ENCODE measurements around the gene ONECUT3.
"Not testable (repeated sequence)": the region's sequence is repeated elsewhere in the genome, so short reads cannot be mapped to it uniquely, and the experiment has no call there.

ONECUT3 gene

DNA sequence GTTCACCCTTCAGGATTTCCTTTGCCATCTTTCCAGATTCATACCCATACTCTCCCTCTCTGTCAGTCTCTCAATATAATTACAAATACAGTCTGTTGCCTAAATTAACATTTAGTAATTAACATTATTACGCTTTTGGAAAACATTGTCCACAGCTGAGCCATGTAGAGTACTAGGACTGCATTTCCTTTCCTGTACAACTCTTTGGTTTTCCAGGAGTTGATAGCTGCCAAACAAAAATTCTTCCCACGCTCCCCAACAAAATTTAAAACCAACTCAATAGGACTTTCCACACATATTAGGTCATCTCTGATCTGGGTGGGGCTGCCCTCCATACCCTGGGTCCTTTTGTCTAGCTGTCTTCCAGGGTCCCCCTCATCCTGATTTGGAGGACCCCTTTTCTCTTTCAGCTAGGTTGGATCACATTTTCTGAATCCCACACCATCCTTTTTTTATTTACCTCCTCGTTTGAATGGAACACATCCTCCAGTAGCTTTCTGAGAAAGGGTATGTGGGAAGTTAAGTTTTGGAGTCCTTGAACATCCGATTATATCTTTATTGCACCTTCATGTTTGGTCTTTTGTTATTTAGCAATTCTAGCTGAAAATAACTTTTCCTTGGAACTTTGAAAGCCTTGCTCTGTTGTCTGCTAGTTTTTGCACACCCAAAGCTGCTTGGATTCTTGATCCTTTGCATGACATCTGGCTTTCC lies 17.7 kb downstream of the ONECUT3 start:
- DNase-seq = no peak

DNA sequence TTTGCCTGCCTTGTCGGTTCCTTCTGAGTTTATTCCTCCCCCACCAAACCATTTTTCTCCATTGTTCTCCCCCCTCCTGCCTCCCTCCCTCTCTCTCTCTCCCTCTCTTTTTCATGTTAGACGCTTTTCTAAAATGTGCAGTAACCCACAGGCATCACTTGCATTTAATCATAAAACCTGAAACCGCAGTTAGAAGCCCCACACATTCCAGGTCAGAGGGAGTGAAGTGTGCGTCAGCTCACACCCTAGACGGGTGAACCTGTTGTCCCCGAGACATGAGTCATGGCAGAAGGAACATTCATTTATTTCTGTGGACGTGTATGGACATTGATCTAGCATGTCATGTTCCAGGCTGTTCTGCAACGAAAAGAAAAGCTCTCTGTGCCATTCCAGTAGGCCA lies 19.9 kb downstream of the ONECUT3 start:
- DNase-seq = no peak

DNA sequence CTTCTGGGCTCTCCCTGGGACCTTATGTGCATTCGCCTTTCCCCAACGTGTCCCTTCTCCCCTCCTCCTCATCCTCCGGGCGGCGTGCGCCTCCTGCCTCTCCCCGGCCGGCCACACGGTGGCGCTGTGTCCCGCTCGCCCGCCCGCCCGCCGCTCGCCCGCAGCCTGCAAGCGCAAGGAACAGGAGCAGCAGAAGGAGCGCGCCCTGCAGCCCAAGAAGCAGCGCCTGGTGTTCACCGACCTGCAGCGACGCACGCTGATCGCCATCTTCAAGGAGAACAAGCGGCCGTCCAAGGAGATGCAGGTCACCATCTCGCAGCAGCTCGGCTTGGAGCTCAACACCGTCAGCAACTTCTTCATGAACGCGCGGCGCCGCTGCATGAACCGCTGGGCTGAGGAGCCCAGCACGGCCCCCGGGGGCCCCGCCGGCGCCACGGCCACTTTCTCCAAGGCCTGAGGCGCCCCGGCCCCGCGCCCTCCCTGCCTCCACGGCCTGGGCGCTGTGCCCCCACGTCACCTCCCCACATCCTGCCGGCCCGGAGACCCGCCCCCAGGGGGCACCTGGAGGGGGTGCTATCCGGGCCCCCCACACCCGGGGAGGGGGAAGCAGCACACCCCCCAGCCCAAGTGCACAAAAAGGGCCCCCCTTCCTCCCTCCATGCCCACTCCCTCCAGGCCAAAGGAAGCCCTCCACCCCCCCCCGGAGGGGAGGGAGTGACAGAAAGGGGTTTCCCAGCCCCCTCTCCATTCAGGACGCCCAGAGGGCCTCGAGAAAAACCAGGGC lies 21.9 kb downstream of the ONECUT3 start:
- no peak for DNase-seq

DNA sequence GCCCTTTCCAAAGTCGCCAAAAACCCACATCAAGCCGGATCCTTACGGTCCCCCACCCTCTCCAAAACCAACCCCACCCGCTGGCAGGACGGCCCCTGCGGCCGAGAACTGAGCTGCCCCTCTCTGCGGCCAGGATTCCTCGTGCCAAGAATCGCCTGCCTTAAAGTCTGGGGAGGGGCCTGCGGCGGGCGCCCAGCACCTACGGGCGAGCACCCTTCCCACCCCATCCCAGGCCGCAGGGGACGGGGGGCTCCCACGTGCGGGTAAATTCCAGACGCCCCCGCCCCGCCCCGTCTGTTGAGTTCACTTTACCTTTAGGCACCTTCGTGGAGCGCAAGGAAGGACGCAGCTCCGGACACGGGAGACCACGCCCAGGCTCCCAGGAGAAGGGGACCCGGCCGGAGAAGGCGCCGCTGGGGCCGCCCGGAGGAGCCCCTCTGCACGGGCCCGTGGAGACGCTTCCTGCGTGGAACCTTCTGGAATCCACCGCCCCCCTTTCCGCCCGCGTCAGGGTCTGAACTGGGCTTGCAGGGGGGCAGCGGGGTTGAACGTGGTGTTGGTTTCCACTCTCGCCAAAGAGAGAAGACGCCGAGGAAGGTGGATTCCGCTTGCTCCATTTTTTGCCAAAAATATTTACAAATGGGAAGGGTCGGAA lies 22.8 kb downstream of the ONECUT3 start:
- no peak for DNase-seq

DNA sequence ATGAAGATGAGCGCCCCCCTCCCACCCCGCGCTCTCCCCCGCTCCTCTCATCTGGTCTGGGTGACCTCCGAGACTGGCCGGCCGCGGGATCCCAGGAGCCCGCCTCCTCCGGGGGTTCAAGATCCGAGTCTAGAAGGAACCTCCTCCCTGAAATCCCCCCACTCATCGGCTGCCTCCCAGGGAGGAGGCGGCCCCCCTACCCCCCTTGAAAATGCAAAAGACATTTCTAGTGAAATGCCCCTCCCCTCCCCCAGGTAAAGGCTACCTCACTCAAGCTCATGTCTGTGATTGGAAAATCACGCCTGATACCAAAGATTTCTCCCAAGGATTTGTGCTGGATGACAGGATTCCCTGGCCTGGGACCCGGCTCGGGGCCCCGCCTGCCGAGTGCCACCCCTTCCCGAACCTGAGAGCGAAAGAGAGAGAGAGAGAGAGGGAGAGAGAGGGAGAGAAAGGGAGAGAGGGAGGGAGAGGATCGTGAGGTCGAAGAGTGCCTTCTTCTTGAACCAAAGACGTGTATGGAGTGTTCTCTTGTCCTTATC lies 23.4 kb downstream of the ONECUT3 start:
- no peak for DNase-seq

DNA sequence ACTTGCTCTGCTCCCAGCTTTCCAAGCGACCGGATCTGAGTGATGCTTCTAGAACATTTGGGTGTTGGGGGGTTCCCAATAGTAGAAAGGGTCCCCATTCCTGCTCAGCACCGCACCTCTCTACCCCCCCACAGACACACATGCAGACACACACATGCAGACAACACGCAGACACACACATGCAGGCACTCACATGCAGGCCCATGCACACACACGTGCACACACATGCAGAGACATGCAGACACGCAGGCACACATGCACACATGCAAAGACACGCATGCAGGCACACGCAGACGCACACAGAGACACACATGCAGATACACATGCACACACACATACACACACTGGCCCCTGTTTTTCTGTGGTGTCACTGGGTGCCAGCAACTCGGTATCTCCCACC lies 23.8 kb downstream of the ONECUT3 start:
- no peak for DNase-seq

DNA sequence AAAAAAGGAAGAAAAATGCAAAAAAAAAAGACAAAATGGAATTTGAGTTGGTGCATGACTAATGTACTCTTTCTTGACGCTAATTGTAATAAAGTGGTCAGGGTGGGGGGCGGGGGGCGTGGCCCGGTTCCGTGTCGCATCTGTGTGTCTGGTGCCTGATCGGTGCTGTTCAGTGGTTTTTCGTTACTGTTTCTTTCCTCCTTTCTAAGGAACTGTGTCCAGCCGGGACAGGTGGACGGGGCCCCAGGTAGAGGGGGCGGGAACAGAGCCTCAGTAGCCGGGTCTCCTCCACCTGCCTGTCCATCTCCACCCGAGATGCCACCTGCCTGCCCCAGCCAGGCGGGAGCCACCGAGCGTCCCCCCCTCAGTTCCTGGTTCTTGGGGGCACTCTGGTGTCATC lies 26.3 kb downstream of the ONECUT3 start:
- DNase-seq = no peak

DNA sequence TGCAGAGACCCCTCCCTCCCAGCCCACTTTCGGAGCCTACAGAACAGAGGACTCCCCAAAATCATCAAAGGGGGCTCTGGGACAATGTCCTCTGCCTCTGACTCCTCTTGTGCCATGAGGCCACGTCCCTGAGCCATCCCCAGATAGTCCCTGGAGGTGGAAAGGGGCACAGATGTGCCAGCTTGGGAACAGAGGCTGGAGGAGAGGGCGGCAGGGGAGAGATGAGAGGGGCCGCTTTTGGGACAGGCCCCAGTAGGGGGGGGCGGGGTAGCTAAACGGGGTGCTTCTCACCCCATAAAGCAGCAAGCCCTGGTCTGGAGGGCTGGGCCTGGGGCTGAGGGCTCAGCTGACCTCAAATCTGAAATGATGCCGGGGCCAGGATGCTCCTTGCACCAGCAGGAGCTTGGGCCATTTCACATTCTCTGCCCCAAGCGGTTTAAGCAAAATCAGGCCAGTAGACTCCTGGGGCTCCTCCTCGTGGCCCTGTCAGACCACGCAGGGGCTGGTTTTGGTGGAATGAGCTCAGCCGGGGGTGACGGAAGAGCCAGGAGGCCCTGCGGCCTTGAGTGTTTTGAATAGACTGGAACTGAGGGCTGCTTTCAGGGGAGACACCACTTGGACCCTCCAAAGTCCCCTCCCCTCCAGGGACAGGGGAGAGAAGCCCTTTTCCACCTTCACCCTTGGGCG lies 27.1 kb downstream of the ONECUT3 start:
- no peak for DNase-seq

DNA sequence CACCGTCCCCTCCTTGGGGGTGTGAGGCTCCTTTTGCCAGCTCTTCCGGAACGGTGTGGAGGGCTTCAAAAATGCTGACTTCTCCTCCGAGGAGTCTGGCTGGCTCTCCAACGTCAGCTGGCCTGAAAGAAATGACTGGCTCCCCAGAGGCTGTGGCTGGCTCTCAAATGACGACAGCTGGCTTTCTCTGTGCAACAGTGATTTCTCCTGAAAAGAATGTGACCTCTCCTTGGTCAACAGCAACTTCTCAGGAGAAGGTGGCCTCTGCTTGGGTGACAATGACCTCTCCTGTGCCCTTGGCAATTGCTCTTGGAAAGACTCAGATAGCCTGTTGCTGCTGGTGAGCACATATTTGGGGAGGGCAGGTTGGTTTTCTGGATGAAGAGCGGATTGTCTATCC lies 29.2 kb downstream of the ONECUT3 start:
- no peak for DNase-seq

DNA sequence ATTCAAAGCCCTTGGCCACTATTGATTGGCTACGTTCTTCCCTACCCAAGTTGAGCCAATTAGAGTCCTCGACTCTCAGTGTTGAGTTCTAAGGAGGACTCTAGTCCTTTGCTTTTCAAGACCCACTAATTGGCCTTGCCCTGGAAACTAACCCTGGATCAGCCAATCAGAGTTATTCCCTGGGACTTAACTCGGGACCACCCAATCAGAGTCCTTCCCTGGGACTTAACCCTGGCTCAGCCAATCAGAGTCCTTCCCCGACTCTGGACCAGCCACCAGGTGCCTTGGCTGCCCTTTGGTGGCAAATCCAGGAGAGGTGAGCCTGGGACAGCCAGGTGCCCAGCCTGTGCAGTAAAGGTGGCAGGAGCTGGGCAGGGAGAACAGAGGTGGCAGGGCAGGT lies 30.0 kb downstream of the ONECUT3 start:
- DNase-seq = no peak

DNA sequence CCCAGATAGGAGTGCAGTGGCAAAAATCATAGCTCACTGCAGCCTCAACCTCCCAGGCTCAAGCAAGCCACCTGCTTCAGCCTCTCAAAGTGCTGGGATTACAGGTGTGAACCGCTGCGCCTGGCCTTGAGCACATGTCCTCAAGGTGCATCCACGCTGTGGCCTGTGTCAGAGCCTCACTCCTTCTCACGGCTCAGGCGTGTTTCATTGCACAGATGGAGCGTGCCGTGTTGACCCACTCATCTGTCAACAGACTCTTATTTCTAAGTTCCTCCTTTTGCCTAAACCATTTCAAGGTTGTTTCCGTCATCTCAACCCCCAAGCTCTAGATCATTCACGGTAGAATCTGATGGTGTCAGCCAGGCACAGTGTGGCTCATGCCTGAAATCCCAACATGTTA lies 30.6 kb downstream of the ONECUT3 start:
- DNase-seq = no peak

DNA sequence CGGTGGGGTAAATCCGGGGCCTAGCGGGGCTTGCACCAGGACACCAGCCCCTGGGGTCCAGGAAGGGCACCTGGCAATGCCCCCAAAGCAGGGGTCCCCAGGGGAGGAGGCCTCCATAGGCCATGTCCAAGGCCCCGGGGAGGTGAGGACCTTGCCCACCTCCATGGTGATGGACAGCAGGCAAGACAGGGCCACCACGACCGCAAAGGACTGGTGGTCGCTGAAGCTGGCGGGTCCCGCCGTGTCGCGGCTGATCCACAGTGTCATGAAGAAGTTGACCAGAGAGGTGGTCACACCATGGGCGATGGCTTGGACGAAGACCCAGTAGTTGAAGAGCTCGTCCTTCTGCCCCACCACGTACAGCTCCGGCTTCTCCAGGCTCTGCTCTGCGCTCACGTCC lies 32.0 kb downstream of the ONECUT3 start:
- DNase-seq = no peak

DNA sequence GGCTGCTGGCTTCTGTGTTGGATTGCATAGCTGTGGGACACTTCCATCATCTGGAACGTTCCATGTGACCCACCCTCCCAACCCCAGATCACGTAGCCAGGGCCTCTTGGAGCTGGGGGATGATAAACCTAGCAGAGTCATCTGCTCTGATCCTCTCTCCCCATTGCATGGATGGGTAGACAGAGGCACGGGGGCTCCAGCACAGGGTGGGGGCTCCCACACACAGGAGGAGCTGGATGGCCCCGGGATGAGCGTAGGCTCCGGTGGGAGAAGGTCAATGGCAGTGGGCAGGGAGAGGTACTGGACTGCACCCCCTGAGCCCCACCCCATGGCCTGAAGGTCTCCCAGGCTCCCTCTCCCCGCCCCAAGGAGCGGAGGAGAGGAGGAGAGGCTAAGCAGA lies 33.4 kb downstream of the ONECUT3 start:
- no peak for DNase-seq

DNA sequence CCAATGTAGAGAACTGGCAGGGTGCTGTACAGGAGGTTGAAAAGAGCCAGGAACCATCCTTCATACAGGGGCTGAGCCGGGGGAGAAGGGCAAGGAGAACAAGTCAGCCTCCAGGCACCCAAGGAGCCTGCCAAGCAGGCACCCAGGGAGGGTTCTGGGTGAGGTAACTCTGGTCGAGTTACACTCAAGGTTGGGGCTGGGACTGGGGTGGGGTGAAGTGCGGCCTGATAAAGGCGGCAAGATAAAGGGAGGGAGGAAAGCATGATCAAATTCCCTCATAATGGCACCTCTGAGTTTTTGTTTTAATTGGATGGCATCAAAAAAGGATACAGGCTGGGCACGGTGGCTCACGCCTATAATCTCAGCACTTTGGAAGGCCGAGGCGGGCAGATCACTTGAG lies 33.8 kb downstream of the ONECUT3 start:
- no peak for DNase-seq

DNA sequence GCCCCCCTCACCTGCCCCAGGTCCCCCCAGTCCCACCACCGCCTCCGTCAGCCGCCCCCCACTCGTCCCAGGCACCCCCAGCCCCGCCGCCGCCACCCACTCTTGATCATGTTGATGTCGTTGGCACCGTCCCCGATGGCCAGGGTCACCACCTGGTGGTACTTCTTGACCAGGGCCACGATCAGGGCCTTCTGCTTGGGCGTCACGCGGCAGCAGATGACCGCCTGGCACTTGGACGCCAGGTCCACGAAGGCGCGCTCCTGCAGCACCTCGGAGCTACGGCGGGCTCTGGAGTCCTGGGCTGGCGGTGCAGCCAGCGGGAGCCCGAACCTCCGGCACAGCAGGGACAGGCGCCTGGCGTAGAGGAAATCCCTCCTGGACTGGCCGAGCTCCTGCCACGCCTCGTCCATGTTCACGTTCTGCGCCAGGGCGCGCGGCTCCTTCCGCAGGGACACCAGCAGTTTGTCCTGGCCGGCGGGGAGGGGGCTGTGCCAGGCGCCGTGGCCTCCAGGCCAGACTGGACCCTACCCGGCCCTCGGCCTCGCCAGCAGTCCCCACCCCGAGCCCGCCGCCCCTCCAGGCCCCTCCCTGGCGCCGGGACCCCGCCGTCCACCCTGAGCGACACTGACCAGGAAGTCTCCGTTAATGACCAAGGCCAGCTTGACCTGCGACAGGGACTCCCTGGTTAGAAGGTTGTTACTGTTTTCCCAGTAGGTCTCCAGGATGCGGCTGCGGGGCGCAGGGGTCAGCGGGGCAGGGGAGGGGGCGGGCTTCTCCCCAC lies 36.1 kb downstream of the ONECUT3 start:
- DNase-seq = no peak

DNA sequence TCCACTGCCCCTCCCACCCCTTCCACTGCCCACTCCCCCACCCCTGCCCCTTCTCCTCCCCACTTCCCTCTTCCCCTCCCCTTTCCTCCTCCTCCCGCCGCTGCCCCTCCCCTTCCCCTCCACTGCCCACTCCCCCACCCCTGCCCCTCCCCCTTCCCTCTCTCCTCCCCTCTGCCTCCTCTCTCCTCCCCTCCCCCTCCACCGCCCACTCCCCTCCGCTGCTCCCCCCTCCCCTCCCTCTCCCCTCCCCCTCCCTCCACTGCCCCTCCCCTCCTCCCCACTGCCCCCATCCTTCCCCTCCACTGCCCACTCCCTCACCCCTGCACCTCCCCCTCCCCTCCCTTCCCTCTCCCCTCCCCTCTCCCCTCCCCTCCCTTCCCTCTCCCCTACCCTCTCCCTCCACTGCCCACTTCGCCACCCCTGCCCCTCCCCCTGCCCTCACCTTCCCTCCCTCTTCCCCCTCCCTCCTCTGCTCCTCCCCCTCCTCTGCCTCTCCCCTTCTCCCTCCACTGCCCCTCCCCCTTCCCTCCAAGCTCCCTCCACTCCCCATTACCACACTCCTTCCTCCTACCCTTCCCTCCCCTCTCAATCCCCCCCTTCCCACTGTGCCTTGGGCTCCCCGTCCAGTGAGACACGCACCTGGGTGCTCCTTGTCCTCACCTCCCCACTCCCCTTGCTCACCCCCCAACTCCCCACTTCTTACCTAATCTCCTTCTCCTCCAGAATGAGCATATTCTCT lies 36.9 kb downstream of the ONECUT3 start:
- DNase-seq = no peak

DNA sequence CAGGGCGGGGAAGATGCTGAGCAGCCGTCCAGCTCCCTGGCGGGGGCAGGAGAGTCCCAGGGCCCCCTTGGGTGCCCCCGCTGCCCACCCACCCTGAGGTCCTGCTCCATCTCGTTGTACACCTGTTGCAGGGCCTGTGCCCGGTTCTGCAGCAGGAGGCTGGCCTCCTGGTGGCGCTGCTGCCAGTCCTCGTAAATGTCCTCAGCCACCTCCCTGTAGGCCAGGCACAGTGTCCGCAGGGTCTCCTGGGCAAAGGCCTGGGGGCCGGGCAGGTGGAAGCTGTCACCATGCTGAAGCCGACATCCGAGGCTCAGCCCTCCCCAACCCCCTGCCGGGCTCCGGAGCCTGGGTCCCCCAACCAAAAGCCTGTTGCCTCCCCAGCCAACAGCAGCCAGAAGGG lies 38.6 kb downstream of the ONECUT3 start:
- no peak for DNase-seq

DNA sequence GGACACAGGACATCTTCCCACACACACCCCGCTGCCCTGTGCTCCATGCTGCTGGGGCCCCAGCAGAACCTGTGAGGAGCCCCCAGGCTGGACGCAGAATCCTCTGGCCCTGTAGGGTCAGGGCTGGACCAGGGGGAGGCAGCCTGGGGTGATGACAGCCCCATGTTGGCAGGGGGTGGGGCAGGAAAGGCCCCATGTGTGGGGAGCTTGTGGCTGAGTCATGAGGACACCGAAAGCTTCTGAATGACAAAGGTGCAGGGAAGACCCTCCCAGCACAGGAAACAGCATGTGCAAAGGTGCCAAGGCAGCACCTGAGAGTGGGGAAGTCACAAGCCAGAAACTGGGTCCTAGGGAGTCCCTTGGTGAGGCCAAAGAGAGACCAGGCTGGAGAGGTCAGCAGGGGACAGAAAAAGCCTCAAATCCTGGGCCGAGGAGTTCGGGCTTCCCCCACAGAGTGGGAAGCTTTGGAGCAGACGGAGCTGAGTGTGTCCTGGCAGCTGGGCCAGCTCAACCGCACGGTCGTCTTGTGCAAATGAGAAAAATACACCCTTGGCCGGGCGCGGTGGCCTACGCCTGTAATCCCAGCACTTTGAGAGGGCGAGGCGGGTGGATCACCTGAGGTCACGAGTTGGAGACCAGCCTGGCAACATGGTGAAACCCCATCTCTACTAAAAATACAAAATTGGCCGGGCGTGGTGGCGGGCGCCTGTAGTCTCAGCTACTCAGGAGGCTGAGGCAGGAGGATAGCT lies 41.3 kb downstream of the ONECUT3 start:
- no peak for DNase-seq

DNA sequence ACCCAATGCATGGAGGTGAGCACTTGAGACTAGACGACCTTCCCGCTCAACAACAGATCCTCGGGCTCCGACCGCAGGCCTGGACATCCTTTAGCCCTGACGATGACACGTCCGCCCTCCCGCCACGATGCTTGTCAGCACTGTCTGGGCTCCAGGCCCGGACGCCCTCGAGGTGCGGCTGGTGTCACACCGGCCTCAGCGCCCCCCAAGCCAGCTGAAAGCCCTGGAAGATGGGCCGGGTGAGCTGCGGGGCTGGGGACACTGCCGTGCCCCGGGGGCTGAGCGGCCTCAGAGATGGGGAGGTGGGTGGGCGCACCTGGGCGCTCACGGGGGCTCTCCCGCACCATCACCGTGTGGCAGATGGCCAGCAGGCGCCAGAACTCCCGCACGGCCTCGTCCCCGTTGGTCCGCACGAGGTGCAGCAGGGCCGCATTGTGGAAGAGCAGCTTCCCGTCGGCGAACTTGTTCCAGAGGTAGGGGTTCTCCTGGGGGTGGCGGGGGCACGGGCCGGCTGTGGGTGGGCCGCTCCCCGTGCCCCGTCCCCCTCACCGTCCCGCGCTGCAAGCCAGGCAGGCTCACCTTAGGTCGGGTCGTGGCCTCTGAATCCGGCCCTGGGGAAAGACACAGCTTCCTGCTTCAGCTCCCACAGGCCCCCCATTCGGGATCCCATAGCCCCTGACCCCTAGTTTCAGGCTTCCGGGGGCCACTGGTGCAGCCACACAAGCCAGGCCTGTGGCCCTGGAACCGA lies 43.3 kb downstream of the ONECUT3 start:
- no peak for DNase-seq

DNA sequence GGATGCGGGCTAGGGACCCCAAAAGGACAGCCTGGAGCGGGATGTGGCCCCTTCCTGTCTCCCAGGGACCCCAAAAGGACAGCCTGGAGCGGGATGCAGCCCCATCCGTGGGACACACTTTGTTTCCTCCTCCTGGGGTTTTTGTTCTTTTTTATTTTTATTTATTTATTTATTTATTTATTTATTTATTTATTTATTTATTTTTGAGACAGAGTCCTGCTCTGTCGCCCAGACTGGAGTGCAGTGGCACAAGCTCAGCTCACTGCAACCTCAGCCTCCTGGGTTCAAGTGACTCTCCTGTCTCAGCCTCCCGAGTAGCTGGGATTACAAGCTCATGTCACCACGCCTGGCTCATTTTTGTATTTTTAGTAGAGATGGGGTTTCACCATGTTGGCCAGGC lies 44.0 kb downstream of the ONECUT3 start:
- not testable (repeated sequence) for DNase-seq
